Measurements from ENCODE around the gene EXOSC5.

DNA sequence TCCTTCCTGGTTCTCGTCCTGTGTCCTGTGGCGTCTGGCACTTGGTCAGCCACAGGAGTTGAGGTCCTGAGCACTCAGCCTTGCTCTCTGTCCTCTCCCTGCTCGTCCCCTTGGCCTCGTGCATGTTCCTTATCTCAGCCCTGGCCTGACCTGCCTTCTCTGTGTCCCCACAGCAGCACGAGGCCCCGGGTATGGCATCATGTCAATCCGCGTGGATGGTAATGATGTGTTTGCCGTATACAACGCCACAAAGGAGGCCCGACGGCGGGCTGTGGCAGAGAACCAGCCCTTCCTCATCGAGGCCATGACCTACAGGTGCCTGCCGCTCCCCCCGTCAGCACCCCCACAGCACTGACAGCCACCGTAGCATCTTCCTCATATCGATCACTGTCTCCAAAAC, 25.3 kb upstream of the EXOSC5 start:
- TF ChIP-seq, protein P1, sequence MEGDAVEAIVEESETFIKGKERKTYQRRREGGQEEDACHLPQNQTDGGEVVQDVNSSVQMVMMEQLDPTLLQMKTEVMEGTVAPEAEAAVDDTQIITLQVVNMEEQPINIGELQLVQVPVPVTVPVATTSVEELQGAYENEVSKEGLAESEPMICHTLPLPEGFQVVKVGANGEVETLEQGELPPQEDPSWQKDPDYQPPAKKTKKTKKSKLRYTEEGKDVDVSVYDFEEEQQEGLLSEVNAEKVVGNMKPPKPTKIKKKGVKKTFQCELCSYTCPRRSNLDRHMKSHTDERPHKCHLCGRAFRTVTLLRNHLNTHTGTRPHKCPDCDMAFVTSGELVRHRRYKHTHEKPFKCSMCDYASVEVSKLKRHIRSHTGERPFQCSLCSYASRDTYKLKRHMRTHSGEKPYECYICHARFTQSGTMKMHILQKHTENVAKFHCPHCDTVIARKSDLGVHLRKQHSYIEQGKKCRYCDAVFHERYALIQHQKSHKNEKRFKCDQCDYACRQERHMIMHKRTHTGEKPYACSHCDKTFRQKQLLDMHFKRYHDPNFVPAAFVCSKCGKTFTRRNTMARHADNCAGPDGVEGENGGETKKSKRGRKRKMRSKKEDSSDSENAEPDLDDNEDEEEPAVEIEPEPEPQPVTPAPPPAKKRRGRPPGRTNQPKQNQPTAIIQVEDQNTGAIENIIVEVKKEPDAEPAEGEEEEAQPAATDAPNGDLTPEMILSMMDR (IDR thresholded peaks at IDR 0.05) = no peak
- TF ChIP-seq, protein P2, sequence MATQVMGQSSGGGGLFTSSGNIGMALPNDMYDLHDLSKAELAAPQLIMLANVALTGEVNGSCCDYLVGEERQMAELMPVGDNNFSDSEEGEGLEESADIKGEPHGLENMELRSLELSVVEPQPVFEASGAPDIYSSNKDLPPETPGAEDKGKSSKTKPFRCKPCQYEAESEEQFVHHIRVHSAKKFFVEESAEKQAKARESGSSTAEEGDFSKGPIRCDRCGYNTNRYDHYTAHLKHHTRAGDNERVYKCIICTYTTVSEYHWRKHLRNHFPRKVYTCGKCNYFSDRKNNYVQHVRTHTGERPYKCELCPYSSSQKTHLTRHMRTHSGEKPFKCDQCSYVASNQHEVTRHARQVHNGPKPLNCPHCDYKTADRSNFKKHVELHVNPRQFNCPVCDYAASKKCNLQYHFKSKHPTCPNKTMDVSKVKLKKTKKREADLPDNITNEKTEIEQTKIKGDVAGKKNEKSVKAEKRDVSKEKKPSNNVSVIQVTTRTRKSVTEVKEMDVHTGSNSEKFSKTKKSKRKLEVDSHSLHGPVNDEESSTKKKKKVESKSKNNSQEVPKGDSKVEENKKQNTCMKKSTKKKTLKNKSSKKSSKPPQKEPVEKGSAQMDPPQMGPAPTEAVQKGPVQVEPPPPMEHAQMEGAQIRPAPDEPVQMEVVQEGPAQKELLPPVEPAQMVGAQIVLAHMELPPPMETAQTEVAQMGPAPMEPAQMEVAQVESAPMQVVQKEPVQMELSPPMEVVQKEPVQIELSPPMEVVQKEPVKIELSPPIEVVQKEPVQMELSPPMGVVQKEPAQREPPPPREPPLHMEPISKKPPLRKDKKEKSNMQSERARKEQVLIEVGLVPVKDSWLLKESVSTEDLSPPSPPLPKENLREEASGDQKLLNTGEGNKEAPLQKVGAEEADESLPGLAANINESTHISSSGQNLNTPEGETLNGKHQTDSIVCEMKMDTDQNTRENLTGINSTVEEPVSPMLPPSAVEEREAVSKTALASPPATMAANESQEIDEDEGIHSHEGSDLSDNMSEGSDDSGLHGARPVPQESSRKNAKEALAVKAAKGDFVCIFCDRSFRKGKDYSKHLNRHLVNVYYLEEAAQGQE (IDR thresholded peaks at IDR 0.05; ENCODE audit: insufficient read depth in 1 of 2, low read depth in 2 of 2, low read length in 1 of 2) = no peak
- no peak for TF ChIP-seq POLR2AphosphoS5 (IDR thresholded peaks at IDR 0.05; ENCODE audit: low read depth, low read length)
- no peak for TF ChIP-seq SIN3A (IDR thresholded peaks at IDR 0.05; ENCODE audit: borderline replicate concordance, insufficient read depth, low read depth, low read length)
- TF ChIP-seq TCF7L2 (IDR thresholded peaks at IDR 0.05; ENCODE audit: low read depth, low read length) = no peak

Data from Panc1 (cell line).